ENCODE measurements around the gene REXO4.
A peak's percentile ranks its signal among the peaks of the same experiment; 100 is the strongest.

The REXO4 gene

GRCh38 chr9:133408042-133408441, 9.8 kb downstream of the REXO4 start:
- no peak for DNase-seq (ENCODE audit: low read depth)
- TF ChIP-seq CTCF (conservative IDR thresholded peaks at IDR 0.05; ENCODE audit: control insufficient read depth, insufficient read depth, low read depth, low read length), result no peak
- no peak overlapping the region for H3K4me3 ChIP-seq (ENCODE audit: control insufficient read depth, low read depth, low read length)

- no peak overlapping the region for H3K4me3 ChIP-seq (ENCODE audit: control insufficient read depth, low read depth, low read length)
- peak; percentile 75 for DNase-seq (ENCODE audit: low read depth)
- peak; percentile 86 for TF ChIP-seq CTCF (conservative IDR thresholded peaks at IDR 0.05; ENCODE audit: control insufficient read depth, insufficient read depth, low read depth, low read length)
These were observed 11.1 kb downstream of the REXO4 start for GRCh38 chr9:133406480-133407307.

GRCh38 chr9:133405508-133406438, 12.0 kb downstream of the REXO4 start:
- no peak for TF ChIP-seq CTCF (conservative IDR thresholded peaks at IDR 0.05; ENCODE audit: control insufficient read depth, insufficient read depth, low read depth, low read length)
- H3K4me3 ChIP-seq (ENCODE audit: control insufficient read depth, low read depth, low read length), result no peak overlapping the region
- DNase-seq (ENCODE audit: low read depth), result peak; percentile 90

- TF ChIP-seq CTCF (conservative IDR thresholded peaks at IDR 0.05; ENCODE audit: control insufficient read depth, insufficient read depth, low read depth, low read length), result no peak
- no peak for DNase-seq (ENCODE audit: low read depth)
- H3K4me3 ChIP-seq (ENCODE audit: control insufficient read depth, low read depth, low read length), result no peak overlapping the region
These were observed 13.3 kb downstream of the REXO4 start for GRCh38 chr9:133404454-133405002.

- no peak overlapping the region for H3K4me3 ChIP-seq (ENCODE audit: control insufficient read depth, low read depth, low read length)
- DNase-seq (ENCODE audit: low read depth), result peak; percentile 22
- peak; percentile 52 for TF ChIP-seq CTCF (conservative IDR thresholded peaks at IDR 0.05; ENCODE audit: control insufficient read depth, insufficient read depth, low read depth, low read length)
These were observed 13.9 kb downstream of the REXO4 start for GRCh38 chr9:133403766-133404453.

- H3K4me3 ChIP-seq (ENCODE audit: control insufficient read depth, low read depth, low read length), result no peak overlapping the region
- TF ChIP-seq CTCF (conservative IDR thresholded peaks at IDR 0.05; ENCODE audit: control insufficient read depth, insufficient read depth, low read depth, low read length), result no peak
- DNase-seq (ENCODE audit: low read depth), result no peak
These were observed 15.1 kb downstream of the REXO4 start for GRCh38 chr9:133402689-133403088.

Data from fibroblast of mammary gland (primary cell).